GM19452 (cell line): ENCODE data around the gene ANO1.
"Not testable (repeated sequence)": the region's sequence is repeated elsewhere in the genome, so short reads cannot be mapped to it uniquely, and the experiment has no call there.

Source experiments
- ATAC-seq: cut with Tn5 transposase; IDR thresholded peaks from one replicate; pipeline ENCODE4 v1.9.1; 2021; ENCODE audit not compliant: unreplicated experiment

The ANO1 gene

DNA sequence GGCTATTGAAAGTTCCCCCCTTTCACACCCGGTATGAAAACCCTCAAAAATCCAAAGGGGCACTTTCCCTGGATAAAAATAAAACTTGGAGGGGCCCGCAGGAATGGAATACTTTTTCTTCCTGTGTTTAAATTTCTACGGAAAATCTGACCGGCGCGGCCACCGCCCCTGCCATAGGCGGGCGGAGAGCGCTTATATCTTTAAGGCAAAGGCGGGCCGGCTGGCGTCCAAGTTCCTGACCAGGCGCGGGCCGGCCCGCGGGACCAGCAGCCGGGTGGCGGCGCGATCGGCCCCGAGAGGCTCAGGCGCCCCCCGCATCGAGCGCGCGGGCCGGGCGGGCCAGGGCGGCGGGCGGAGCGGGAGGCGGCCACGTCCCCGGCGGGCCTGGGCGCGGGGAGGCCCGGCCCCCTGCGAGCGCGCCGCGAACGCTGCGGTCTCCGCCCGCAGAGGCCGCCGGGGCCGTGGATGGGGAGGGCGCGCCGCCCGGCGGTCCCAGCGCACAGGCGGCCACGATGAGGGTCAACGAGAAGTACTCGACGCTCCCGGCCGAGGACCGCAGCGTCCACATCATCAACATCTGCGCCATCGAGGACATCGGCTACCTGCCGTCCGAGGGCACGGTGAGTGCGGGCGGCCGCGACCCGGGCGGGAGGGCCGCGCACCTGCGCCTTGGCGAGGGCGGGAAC, at the start of gene ANO1:
Gene ANO1 (plus strand): TSS at position 223 of the 686 bp plus-strand sequence. CDS start 290 bp downstream, at position 513.
- ATAC-seq, result no peak

DNA sequence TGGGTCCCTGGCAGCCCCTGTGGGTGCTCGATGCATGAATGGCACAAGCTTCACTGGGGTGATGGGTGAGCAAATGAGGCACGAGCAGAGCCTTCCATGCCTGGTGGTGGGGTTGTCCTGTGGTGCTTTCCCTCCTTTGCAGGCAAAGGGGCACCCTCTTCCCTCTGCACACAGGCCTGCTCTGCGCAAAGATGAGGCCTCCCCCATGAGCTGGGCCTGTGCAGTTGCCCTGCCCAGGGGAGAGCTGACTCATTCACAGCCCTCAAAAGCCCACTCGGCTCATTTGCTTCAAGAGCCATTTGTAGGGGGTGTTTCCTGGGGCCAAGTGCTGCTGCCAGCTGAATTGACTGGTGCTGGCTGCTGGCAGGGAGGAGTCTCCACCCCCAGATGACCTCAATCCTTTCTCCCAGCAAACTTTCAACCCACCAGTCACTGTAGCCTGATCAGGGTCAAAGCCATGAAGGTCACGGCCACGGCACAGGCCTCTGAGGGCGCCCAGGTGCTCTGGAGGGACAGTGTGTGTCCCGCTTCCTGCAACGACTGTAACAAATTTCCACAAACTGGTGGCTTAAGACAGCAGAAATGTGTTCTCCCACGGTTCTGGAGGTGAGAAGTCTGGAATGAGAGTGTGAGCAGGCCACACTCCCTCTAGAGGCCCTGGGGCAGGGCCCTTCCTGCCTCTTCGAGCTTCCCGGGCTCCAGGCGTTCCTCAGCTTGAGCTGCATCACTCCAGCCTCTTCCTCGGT, 48.8 kb upstream of the ANO1 start:
- no peak for ATAC-seq

DNA sequence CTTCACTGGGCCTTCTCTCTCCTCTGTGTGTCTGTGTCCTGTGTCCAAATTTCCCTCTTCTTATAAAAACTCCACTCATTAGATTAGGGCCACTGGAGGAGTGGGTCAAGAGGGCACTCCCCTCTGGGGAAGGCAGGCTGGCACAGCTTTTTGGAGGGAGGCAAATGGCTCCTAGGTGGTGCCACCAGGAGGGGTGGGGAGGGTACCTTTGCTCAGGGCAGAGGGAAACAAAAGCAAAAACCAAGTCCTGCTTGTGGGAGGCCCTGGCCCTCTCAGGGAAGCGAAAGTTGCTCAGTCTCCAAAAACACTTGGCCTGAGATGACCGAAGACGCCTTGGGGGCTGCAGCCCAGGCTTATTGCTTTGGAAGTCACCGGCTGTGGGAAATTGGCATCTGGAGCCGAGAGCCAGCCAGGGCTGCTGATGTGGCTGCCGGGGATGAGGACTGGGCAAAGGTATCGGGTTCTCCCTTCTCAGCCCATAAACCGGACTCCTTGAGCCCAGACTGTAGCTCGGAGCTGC, 48.2 kb upstream of the ANO1 start:
- no peak for ATAC-seq

DNA sequence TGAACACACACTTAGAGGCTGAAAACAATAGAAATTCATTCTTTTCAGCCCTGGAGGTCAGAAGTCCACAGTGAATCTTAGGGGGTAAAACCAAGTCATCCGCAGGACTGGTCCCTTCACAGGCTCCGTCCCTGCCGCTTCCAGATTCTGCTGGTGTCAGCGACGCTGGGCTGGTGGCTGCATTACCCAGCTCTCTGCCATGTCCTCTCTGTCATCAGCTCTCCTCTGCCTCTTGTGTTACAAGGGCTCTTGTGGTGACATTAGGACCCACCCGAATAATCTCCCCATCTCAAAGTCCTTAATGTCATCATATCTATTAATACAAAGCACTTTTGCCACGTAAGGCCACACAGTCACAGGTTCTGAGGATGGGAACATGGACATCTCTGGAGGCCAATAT, 47.7 kb upstream of the ANO1 start:
- ATAC-seq, result no peak

DNA sequence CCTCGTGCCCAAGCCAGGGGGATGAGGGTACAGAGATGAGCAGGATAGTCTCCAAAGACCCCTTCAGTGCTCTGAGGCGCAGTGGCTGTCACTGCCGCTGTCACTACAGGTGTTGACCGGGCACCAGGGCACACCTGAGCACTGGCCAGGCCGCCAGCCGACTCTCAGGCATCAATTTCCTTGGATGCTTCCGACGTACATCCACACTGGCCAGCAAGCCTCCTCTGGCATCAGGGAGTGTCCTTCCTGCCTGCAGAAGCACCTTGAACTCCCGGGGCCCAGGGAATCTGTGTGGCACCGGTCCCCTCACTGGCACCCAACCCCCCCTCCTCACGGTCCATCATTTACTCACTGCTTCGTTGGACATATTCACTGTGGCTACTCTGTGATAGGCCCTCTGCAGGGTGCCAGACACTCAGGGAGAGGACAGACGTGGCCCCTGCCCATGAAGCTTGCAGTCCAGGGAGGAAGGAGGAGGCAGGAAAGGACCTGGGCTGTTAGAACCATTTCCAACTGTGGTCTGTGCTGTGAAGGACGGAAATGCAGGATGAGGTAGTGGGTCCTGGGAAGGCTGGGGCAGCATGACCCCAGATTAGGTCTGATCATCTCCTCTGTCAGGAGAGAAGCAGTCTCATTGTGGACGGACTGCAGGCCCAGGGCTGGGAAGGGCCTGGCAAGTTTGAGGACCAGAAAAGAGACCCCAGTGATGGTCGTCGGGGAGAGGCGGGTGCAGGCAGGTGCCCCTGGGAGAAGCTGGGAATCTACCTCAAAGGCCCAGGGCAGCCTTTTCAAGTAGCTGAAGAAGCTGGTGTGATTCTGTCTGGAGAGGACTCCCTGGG, 46.3 kb upstream of the ANO1 start:
- ATAC-seq, result no peak

DNA sequence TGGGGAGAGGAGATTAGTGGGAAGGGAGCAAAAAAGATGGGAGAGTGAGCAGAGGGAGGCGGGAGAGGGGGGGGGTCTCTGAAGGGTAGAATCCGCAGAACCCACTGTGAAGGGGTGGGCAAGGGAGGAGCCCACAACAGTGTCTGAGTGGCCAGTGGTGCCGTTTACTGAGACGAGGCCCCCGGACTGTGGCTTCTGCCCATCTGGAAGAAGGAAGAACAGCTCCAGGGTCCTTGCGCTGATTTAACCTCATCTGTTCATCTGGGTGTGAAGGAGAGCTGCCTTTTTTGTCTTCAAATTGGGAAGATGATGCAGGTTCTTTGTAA, 45.7 kb upstream of the ANO1 start:
- ATAC-seq, result no peak

DNA sequence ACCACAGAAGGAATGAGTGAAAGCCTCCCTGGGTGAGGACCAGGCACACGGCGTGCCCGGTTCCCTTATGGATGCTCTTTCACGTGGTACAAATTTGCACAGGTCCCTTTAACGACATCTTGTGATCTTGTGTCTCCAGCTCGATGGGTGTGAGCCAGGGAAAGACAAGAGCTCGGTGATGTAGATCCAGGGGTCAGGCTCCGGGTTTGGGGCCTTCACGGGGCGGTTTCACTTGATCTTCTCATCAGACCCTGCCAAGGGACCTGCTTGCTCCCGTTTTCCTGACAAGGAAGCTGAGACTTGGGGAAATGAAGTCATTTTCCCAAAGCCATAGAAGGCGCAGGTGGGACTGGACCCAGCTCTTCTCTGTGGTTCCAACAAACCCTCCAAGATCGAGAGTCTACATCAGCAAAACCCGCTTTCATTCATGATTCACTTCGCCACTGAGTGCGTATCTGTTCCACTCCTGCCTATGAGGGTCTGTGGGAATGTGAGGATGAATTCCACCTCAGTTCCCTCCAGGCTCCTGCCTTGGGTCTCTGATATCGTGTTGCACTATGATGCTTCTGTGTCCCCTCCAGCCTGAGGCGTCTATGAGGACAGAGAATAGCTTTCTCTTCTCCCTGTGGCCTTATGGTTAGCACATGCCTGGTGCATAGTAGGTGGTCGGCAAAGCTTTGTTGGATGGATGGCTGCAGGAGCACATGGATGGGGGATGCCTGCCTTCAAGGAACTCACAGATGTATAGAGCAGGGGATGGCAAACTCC, 45.0 kb upstream of the ANO1 start:
- ATAC-seq, result no peak

DNA sequence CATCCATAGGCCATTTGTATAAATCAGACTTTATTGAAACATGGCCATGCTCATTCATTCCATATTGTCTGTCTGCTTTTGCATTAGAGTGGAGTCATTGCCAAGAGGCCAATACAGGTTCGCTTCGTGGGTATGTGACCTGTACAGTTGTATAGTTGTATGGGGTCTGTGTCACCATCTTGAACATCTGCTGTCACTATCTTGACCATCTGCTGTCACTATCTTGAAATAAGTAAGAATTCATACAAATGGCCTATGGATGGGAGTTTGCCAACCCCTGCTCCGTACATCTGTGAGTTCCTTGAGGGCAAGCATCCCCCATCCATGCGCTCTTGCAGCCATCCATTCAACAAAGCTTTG, 44.4 kb upstream of the ANO1 start:
- ATAC-seq, result no peak

DNA sequence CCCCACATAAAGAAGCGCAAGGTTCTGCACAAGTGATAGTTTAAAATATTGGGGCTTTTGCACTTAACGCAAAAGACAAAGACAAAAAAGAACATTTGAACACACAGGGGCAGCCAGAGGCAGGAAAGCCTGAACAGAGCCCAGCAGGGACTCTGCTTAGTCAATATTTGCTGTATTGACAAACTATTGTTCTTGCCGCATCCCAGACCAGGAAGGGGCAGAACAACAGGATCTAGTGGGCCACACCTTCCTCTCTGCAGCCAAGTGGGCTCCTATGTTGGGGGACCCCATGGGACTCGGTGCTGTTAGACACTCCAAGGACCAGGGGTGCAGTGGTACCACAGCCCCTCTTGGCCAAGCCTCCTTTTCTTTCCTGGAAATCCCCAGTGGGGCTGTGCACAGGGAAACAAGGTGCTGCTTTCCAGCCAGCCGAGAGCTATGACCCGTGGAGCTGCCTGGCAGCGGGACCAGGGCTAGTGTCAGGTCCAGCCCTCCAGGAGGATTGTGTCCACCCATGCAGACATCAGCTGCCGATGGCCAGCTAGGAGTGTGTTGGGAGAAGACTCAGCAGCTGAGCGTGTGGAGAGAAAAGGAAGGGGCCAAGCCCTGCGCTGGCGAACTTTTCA, 43.3 kb upstream of the ANO1 start:
- ATAC-seq, result no peak

DNA sequence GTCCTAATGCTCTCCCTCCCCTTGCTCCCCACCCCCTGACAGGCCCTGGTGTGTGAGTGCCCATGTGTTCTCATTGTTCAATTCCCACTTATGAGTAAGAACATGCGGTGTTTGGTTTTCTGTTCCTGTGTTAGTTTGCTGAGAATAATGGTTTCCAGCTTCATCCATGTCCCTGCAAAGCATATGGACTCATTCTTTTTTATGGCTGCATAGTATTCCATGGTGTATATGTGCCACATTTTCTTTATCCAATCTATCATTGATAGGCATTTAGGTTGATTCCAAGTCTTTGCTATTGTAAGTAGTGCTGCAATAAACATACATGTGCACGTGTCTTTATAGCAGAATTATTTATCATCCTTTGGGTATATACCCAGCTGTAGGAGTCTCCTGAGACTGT, 42.5 kb upstream of the ANO1 start:
- not testable (repeated sequence) for ATAC-seq

DNA sequence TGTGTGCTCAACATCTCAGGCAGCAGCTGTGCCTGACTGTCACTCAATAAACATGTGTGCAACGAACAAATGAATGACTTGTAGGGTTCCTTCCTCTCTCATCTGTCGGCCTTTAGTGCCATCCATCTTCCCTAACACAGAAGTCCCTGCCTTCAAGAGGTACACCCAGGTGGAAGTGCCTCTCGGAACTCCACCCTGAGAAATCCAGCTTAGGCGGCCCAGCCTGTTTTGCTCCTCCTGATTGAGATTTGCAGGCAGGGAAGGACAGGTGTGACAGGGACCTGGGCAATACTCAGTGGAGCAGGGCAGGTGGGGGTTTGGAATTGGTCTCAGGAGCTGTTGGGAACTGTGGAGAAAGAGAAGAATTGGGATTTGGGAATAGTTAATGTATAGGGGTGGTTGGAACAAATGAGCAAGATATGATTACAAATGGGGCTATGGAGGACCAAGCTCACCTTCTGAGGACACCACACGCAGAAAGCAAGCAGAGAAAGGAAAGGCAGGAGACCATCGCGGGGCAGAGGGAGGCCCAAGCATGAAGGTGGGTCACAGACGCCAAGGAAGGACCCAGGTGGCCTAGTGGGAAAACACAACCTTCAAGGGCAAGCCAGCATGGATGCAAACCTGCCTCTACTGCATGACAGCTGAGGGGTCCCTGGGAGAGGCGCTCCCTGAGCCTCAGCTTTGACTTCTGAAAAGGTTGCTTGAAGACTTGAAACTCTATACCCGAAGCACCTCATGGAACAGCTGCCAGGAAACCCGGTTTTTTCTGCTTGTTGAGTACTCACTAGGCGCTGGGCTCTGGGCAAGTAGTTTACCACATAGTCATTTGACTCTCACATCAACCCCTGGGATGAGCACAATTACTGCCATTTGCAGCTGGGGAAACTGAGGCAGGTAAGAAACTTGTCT, 40.9 kb upstream of the ANO1 start:
- no peak for ATAC-seq

DNA sequence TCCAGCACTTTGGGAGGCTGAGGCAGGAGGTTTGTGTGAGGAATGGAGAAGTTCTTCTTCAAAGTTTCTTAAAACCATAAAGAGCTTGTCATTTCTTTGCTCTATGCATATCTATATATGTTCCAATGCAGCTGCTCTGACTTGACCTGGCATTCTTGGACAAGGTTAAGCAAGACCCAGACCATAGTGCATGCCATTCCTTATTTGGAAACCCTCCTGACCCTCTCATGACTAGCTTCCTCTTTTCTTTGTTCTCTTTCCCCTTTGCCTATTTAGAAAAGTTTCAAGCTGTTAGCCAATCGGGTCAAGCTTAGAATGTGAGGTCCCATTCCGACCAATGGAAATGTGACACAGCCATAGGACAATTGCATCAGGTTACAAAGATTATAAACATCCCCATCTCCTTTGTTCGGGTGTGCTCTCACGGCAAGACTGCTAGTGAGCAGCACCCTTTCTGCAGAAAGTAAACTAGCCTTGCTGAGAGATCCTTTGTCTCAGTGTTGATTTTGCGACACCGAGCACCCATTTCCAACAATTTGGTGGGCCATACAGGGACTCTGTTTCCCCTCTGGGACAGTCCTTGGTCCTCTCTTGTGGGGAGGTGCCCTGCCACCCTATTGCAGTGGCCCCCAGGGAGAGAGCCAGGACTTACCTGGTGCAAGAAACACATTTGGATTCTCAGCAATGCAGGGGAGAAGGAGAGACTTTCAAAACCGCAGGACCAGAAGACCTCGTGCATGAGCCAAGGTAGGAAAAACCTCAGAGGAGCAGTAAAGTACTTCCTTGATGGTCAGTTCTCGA, 39.9 kb upstream of the ANO1 start:
- no peak for ATAC-seq

DNA sequence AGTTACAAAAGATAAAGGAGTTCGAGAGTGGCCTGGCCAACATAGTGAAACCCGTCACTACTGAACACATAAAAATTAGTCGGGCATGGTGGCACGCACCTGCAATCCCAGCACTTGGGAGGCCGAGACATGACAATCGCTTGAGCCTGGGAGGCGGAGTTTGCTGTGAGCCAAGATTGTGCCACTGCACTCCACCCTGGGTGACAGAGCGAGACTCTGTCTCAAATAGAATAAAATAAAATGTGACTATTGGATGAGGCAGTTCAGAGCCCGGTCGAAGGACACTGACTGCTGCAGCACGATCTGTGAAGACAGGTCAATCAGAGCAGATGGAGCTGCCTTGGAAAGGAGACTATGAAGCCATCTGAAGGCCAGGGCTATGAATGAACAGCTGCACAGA, 37.7 kb upstream of the ANO1 start:
- no peak for ATAC-seq

DNA sequence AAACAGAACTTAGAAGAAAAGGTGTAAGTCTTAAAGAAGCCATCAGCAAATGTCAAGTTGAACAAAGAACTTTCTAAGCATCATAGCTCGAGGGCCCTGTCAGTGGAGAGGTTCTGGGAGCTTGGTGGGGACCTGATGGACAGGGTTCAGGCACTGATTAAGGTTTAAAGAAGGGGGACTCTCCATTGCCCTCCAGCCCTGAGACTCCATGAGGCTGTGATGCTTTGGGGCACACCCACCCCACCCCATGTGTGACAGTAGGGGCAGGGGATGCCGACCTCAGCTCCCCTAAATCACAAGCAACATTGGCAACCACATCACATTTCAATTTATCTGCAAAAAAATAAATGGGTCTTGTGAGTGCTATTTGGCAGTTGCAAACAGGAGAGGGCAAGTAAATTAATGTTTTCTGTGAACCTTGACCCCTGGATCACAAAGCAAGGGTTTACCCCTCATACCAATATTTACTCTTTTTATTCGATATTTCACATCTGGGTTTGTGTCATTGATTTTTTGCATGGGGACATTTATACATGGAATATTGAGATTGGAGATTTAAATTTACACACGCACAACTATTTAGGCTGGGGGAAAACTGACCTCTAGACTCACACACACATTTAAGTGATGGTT, 37.1 kb upstream of the ANO1 start:
- ATAC-seq, result no peak

DNA sequence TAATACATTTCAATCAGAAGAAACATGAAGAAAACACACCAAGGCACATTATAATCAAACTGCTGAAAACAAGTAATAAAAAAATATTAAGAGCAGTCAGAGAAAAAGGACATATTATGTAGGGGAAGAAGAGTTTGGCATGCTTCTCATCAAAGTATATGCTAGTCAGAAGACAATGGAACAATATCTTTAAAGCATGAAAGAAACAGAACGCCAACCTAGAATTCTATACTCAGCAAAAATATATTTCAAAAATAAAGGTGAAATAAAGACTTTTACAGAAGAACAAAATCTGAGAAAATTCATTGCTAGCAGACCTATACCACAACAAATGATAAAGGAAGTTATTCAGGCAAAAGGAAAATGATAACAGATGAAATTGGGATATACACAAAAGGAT, 34.6 kb upstream of the ANO1 start:
- ATAC-seq, result no peak

DNA sequence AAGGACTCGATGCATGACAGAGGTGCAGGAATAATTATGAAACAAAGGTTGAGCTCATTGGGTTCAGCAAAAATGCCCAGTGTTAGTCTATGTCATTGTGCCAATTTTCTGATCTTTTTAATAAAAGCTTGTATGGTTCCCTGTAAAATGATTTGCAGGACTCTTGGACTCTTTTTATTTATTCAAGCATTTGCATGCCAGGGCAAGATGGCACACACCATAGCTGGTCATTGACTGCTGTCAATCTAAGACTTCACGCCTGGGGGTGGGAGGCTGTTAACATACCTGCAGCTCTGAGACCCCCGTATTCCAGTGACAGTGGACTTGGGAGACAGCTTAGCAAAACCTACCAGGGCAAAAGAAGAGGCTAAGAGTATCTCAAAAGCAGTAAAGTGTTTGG, 32.0 kb upstream of the ANO1 start:
- no peak for ATAC-seq

DNA sequence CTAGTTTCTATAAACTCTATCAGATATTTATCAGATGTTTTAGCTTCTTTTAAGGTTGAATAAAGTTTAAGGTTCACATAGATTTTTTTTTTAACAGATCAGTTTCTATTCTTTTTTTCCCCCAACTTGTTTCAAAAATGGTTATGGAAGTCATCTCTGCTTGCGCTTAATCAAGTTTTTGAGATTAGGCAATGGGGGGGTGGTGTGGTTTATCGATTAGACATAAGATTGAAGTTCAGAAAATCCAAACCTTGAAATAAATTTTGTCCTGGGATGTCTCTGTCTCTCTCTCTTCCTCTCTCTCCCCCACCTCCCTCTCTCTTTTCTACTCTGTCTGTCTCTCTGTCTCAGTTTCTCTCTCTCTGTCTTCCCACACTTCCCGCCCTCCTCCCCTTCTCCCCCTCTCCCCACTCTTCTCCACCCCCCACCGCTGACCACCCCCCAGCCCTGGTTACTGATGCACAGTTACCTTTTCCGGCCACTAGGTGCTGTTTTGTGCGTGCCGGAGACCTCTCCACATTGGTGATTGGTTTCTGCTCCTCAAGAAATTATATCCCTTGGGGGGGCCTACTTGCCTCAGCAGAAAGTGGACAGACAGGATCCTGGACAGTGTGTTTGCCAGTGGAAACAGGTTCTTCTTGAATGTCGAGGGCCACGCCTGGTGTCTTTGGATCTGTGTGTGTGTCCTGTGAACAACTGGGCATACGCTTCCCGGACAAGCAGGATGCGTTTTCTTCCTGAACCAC, 29.7 kb upstream of the ANO1 start:
- no peak for ATAC-seq

DNA sequence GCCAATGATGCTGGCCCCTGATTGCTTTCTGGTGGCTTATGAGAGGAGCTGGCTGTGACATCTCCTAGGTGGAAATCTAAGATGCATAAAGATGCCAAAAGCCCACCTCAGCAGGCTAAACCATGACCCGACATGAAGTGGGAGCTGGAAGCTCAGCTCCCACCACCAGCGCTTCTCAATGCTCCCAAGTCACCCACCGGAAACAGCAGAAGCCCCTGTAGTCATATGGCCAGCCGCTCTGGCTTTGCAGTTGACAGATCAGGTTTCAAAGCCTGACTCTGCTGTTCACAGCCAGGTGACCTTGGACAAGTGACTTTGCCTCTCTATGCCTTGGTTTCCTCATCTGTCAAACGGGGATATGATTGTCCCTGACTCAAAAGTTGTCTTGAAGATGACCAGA, 29.1 kb upstream of the ANO1 start:
- no peak for ATAC-seq
